ENCODE measurements around the gene CNGB1.

GRCh38 chr16:57897996-57898395 lies 72.9 kb downstream of the CNGB1 start:
- TF ChIP-seq CTCF (conservative IDR thresholded peaks at IDR 0.05; ENCODE audit: low read length) = no peak
- no peak for TF ChIP-seq EZH2phosphoT487 (IDR thresholded peaks at IDR 0.05; ENCODE audit: borderline replicate concordance, low read depth, low read length)

Data from OCI-LY7 (cell line).